COR-L47 (cell line): ENCODE results near the gene C12orf75.
A peak's percentile ranks its signal among the peaks of the same experiment; 100 is the strongest.
"Not testable (repeated sequence)": the region's sequence is repeated elsewhere in the genome, so short reads cannot be mapped to it uniquely, and the experiment has no call there.

Source experiments
- DNase-seq: peaks from one replicate; lab custom pipeline; 2025; lab: John Stamatoyannopoulos, UW

Gene C12orf75

DNA sequence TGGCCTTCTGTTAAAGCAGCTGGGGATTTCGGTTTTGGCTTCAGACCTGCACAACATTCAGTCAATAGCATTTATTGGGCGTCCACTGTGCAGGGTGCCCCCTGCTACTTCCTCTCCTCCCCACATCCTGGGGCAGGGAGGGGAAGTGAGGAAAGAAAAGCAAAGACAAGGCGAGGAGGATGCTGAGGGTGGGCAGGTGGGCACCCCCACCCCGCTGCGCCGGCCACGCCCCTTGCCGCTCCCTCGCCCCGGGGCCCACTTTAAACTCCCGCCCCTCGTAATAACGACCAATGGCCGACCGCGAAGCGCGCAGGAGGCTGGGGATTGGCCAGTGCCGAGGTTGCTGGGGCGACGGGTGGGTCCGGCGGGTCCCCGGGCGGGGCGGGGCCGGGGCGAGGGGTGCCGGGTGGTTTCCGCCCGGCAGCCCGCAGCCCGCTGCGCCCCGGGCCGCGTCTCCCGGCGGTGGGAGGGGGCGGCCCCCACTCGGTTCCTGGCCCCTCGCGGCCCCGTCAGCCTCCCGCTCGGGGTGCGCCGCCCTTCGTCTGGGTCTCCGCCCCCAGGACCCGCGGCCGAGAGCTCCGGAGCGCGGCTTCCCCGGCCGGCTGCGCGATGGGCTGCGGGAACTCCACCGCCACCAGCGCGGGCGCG is at the start of gene C12orf75:
Gene C12orf75, plus strand, starts transcription at position 409 of the 648 bp plus-strand sequence. Its CDS starts 201 bp downstream, at position 610.
- peak; percentile 88 for DNase-seq

DNA sequence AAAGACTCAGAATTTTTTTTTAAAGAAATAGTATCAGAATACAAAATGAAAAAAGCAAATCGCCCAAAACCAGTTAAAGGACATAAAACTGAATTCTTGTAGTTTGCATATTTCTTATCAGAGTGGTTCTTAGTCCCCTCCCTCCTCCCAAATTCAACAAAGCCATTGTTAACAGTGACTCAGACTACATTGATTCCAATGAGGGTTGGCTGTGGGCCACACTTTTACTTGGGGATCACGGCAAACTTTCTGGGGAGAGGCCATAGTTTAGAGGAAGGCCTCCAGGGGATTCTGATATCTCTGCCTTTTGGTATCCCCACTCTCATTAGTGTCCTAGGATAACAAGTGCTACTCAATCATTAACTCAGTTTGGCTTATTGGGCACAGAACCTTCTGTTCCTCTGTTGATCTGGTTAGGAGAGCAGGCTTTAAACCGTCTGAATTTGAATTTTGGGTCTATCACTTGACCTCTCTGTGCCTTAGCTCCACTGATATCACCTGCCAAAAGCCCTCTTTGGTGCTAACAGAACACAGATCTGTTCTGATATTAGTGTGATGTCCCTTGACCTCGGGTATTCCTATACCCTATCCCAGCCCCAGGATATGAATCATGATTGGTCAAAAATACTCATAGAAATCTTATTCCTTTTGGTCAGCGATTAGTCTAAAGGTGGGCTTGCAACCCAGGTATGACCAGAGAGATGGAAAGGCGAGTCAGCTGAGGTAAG is 49.4 kb upstream of the C12orf75 start:
- no peak for DNase-seq

DNA sequence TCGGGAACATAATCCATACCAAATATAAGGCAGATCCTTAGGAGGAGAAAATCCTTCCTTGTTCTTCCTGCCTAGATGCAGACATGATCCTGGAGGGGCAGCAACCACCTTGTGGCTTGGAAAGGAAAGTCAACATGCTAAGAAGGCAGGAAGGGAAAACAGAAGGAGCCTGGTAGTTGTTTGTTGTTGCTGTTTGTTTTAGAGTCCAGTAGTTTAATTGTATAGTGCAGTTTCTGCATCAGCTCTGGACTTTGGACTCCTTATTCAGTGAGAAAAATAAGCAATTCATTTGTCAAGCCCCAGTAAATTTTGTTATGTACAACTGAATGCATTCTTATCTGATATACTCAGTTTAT is 48.8 kb upstream of the C12orf75 start:
- no peak for DNase-seq

DNA sequence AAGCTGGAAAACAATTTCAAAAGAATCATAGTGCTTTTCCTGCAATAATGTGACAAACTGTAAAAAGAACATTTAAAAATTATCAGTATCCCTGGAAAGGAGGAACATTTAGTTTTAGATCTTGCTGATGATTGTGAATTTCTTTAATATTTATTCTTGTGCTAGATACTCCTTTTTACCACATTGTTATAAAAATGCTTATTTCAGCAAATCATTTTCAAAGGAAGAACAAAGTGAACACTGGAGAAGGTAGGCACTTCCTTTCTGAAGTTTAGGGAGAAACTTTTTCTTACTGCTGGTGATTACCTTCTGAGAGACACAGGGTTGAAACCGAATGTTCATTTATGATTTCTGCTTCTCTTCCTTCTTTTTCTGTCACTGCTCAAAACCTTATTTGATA is 45.1 kb upstream of the C12orf75 start:
- no peak for DNase-seq

DNA sequence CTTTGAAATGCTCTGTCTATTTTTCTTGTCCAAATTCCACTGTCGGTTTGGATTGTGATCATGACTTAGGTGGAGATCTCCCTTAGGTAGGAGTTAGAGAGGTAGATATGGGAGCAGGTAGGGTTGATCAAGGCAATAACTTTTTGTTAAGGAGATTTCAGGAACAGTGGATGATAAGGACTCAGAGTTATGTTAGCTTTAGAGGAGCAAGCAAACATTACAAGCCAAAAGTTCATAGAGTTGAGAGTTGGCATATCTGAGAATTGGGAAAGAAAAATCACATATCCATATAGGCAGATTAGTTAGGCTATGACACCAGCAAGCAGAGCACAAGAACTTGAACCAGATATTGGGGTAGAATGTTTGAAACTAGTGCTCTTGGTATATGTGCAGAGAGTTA is 43.1 kb upstream of the C12orf75 start:
- no peak for DNase-seq

DNA sequence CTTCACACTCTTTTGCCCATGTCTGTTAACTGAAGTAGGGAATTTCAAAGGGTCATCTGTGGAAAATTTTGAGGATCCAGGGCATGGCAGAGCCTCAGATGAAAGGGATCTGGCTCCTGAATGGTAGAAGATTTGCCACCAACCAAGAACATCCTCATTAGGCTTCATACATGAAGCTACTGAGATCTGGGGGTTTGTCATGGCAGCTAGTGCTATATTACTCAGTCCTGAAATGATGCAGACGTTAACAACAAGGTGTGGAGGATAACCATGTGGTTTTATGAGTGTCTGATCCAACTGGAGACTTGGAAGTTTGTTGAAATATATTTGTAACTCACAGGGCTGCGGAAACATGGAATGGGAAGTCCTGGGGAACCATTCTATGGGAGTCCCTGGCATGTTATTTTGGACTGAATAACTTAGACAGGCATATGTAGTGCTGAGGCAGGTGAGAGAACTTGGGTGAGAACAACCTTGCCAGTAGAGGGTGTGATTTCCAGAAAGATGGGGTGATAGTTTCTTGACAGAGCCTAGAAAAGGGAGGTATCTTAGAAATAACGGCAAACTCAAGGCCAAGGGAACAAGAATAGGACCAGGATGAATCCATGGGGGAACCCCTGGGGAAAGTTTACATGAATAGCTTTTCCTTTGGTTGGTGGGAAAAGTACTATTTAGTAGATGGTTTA is 42.0 kb upstream of the C12orf75 start:
- no peak for DNase-seq

DNA sequence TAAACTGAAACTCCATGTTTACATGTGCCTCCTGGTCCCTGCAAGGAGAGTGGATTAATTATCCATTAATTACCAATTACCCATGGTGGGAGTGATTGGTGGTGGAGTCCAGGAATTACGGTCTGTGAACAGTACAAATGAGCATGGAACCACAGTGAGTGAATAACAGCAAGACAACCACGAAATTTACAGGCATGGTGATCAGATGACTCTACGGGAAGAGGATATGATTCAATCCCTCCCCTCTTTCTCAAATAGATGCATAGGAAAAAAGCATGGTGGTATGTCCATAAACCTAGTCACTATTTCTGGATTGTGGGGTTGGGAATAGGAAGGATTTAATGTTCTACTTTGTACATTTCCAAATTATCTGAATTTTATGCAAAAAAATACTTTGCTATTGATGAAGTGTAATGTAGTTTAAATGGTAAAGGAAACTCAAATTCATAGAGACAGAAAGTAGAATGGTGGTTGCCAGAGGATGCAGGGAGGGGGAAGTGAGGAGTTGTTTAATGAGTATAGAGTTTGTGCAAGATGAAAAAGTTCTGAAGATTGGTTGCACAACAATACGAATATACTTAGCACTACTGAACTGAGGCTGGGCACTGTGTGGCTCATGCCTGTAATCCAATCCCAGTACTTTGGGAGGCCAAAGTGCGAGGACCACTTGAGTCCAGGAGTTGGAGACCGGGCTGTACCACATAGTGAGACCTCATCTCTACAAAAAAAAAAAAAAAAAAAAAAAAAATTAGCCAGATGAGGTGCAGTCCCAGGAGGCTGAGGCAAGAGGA is 41.2 kb upstream of the C12orf75 start:
- no peak for DNase-seq

DNA sequence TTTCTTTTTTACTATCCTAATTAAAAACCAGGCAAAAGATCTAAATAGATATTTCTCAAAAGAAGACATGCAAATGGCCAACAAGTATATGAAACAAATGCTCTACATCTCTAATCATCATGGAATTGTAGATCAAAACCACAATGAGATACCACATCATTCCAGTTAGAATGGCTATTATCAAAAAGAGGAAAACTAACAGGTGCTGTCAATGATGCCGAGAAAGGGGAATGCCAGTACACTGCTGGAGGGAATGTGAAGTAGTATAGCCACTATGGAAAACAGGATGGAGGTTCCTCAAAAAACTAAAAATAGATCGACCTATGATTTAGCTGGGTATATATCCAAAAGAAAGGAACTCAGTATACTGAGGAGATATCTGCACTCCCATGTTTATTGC is 39.0 kb upstream of the C12orf75 start:
- no peak for DNase-seq

DNA sequence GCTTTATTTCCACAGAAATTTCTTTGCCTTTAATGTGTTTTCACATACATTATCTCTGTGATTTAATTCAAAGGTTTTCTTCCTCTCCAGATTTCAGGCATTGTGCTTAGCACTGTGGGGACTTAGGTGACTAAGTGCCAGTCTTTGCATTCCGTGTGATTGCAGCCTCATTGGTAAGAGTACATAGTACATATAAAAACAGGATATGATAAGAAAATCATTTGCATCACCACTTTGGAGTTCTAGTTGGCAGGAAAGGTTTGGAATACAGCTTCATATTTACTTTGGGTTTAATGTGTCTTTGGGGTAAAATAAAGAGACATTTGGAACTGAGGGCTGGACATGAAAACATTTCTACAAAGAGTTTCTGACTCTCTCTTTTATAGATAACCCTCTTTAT is 37.8 kb upstream of the C12orf75 start:
- DNase-seq, result no peak

DNA sequence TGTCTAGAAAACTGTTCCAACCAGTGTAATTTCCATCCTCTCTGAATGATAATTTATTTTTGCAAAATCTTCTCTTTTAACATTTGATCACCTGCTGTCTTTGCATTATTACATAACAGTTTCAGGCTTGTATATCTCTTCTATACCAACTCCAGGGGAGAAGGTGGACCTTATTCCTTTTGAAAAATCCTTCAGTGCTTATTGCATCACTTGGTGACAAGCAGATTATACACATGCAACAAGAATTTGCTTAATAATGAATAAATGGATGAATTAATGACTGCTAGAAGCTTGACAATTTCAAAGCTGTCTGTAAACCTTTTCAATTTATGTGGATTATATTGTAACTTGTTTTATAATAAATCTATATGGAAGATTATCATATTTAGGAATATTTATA is 37.3 kb upstream of the C12orf75 start:
- DNase-seq, result no peak

DNA sequence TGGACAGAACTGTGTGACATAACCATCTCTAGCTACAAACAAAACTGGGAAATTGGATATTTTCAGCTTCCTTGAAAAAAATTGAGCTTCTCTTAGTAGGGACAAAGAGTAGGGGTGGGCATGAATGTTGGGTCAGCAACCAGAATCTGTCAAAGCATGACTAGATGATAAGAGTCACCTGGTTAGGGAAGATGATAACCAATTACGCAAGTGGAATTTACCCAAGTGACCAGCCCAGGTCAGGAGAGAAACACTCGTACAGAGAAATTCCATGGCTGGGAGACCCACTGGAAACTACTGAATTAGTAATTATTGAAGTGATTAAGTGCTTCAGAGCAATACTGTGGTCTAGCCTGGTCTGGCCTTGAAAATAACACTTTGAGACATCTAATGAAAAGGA is 36.3 kb upstream of the C12orf75 start:
- DNase-seq, result no peak

DNA sequence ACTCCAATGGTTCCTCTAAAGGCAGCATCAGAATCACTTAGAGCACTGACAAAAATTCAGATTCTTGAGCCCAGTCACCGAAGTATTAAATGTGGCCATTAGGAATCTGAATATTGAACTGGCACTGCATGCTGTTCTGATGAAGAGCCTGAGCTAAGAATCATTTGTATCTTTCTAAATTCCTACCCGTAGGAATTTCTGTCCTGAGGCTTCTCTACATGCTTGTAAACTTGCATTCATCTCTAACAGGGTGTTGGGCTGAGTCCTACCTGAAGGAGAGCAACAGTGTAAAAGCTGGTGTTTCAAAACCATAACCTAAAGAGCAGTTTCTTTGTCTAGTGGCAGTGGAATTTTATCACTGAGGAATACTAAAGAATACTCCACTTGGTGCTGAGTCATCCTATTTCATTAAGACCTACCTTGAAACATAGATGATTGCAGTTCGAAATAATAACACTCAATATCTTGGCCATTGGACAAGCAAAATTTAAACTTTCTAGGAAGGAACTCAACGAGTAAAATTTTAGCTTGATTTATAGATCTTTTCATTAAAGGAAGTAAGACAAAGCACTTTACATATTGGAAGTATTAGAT is 35.5 kb upstream of the C12orf75 start:
- DNase-seq, result no peak

DNA sequence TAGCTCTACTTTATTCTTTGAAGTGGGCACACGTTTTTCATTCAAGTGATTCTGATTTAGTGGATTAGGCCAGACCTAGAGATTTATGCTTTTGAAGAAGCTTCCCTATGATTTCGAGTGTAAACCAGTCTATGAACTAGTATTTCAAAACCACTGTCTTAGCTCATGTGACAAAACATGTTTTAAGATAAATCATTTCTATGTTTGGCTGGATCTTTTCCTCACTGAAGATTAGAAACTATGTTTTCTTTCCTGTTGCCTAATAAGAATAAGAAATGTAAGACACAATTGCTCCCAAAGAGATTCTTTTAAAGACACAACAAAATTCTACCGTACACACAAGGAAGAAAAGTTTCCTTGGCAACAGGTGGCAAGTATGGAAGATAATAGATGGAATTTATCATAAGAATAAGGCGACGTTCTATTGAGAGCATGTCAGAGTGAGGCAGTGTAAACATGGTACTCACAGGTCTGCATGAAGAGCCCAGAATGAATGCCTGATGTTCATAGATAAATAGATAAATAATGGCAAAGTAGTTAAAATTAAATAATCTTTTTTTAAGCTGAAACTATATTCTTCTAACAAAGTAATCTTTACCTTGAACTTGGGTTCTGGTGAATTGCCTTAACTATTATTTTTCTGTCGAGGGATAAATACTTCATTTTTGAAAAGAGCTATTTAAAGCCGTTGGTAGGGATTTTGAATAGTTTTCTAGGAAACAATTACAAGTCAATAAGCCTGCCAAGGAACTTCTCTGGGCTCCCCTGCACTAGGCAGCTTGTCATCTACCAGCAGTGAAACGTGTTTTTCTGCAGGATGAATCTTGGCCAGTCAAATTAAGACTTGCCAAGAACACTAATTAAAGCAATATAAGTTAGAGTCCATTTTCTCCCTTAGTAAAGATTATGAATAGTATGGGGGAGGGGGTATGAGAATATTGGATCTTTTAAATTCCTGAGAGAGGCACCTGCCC is 34.1 kb upstream of the C12orf75 start:
- no peak for DNase-seq

DNA sequence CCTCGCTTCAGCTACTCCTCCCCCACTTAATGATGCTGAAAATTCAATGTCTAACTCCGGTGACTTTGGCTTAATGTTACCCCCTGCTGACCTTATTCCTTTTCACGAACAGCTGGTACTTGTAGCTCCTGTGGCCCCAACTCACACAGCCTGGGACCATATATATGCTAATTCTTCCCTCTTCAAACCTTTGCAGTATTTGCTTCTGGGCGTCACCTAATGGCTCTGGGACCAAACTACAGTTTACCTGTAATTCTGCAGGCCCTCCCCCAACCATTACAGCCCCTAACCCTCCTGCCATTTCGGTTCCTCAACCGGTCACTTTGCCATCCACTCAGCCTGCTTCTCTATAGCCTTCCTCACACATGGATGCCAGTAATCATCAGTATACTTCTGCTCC is 29.6 kb upstream of the C12orf75 start:
- no peak for DNase-seq

DNA sequence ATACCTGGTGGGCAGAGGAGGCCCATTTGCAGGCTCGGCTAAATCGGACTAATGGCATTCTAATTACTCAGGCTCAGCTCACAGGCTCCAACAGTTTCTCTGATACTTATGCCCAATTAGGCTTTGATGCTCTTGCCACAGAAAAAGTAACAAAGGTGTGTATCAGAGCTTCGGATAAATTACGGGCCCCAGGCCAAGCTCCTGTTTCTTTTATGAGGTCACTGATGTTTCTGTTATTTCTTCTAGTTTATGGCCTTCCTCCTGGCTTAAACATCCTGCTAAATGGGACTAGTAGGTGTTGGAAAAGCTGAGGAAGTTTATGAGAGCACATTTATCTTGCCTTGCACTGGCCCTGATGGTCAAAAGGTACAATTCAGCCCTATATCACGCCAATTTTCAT is 28.8 kb upstream of the C12orf75 start:
- no peak for DNase-seq

DNA sequence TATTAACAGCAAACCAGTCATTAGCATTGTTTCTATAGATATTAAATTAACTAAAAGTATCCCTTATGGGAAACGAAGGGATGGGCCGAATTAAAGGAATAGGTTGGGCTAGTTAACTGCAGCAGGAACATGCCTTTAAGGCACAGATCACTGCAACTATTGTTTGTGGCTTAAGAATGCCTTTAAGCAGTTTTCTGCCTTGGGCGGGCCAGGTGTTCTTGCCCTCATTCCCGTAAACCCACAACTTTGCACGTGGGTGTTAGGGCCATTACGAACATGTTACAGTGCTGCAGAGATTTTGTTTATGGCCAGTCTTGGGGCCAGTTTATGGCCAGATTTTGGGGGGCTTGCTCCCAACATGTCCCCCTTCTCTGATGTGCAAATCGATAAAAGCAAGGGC is 27.5 kb upstream of the C12orf75 start:
- not testable (repeated sequence) for DNase-seq

DNA sequence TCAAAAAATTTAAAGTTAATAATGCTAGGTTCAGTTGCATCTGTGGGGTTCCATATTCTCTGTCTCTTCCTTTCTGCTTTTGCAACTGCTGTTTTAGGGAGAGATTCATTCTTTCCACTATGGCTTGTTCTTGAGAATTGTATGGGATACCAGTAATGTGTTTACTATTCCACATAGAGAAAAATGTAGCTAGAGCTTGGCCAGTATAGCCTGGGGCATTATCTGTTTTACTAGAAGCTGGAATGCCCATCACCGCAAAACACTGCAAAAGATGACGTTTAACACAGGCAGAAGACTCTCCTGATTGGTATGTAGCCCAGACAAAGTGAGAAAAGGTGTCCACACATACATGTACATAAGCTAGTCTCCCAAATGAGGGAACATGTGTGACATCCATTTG is 25.9 kb upstream of the C12orf75 start:
- DNase-seq, result not testable (repeated sequence)

DNA sequence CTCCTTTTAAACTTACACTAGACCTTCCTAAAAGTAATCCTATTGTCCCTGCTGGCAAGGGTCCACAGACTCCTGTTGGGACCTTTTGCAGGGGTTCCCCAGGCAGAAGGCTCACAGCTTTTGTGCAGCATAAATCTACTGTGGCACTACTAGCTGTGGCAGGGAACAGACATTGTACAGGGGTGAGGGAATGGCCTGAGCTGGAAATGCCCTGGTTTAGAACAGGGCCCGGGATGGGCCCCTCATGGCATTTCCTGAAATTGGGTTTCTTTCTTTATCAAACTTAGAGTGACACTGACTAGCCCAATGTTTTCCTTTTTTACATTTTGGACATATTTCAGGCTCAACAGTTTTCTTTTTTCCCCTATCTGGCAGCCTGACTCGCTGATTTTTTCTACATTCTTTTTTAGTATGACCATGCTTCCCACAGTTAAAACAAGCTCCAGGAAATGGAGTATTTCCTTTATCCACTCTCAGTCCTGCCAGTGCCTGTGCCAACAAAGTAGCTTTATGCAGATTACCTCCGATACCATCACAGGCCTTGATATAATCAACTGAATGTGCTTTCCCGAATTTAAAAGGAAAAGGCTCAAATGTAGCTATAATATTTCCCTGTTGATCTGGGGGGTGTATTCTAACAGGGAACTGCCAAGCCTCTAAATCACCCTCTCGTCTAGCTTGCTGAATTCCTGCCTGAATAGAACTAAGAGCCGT is 22.7 kb upstream of the C12orf75 start:
- not testable (repeated sequence) for DNase-seq

DNA sequence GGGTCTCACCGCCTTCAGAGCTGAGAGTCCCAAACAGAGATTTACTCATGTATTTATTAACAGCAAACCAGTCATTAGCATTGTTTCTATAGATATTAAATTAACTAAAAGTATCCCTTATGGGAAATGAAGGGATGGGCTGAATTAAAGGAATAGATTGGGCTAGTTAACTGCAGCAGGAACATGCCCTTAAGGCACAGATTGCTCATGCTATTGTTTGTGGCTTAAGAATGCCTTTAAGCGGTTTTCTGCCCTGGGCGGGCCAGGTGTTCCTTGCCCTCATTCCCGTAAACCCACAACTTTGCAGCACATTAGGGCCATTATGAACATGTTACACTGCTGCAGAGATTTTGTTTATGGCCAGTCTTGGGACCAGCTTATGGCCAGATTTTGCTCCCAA is 21.7 kb upstream of the C12orf75 start:
- not testable (repeated sequence) for DNase-seq

DNA sequence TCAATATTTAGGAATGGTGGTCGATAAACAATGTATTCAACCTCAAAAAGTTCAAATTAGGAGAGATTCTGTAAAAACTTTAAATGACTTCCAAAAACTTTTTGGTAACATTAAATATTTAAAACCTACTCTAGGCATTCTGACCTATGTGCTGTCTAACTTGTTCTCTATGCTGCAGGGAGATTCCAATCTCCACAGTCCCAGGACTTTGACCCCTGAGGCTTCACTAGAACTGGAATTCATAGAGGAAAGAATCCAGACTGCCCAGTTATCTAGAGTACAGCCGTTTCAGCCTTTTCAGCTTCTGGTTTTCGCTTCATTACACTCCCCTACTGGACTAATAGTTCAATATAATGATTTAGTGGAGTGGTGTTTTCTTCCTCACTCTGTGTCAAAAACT is 21.1 kb upstream of the C12orf75 start:
- DNase-seq, result not testable (repeated sequence)
